SW480 (cell line): ENCODE data around the gene IMPA2.
"Not testable (repeated sequence)": the region's sequence is repeated elsewhere in the genome, so short reads cannot be mapped to it uniquely, and the experiment has no call there.

Source experiments
- DNase-seq: peaks from one replicate; pipeline ENCODE4 v3.0.0-alpha.2; 2016; ENCODE audit warnings: low spot score

Gene IMPA2

DNA sequence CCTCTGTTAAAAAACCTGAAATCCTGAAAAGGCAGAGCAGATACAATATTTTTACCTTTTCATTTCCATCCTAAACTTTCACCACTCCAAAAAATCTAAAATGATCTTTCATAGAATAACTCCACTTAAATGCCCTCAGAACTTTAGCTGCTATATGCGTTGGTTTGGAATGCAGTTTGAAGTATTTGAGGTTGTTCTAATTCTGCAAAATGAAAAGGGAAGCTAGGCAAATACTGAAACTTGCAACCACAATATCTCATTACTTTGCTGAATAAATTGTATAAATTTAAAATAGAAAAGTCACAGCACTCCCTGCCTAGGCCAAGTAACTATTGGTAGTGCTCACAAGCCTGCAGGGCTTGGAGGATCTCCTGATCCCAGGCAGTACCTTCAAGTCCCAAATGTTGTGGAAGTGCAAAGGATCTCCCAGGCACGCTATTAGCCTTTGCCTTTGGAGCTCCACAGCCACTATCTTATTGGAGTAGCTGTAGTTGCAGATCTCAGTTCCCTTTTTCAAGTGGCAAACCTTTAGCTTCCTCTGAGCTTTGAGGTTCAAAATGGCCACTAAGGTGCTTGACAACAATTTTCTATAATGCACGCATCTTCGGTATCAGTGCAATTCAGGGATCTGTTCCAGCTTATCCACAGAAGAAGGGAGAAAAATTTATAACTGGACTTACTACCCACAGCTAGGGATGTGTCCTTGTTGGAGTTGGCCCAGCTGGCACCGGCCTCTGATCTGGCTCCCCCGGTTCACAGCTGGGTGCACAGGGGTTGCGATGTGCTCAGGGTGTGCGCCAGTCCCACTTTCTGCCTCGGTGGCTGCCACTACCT is 68.9 kb downstream of the IMPA2 start:
- DNase-seq, result no peak

DNA sequence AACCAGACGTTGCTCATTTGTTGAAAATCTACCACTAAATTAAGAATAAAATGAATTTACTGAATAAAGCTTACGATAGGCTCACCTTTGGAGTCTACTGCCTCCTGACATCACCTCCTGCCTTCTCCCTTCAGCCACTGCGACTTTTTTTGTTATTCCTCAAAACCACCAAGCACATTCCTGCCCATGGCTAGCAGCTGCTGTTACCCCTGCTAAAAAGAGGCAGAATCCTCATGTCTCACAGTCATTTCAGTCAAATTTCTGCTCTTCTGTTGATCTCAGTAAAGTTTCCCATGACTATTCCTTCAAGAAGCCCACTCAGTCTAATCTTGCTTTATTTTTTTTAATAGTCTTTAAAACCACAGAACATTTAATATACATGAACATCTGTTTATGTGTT is 71.6 kb downstream of the IMPA2 start:
- DNase-seq, result no peak

DNA sequence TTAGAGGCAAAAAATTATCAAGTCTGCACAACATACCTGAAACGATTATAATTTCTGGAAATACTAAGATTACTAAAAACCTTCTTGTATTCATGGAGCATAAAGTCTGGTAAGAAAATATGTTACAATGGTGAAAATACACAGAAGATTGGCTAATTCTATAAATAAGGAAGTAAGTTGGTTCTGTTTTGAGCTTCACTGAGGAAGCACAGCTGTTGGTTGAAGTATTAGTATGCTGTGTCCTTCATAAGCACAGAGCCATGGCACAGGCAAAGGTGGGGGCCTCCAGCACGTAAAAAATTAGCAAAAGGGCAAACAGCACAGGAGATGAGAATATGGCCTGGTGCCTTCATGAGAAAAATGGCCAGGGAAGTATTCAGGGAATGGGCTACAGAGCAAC is 72.0 kb downstream of the IMPA2 start:
- no peak for DNase-seq

DNA sequence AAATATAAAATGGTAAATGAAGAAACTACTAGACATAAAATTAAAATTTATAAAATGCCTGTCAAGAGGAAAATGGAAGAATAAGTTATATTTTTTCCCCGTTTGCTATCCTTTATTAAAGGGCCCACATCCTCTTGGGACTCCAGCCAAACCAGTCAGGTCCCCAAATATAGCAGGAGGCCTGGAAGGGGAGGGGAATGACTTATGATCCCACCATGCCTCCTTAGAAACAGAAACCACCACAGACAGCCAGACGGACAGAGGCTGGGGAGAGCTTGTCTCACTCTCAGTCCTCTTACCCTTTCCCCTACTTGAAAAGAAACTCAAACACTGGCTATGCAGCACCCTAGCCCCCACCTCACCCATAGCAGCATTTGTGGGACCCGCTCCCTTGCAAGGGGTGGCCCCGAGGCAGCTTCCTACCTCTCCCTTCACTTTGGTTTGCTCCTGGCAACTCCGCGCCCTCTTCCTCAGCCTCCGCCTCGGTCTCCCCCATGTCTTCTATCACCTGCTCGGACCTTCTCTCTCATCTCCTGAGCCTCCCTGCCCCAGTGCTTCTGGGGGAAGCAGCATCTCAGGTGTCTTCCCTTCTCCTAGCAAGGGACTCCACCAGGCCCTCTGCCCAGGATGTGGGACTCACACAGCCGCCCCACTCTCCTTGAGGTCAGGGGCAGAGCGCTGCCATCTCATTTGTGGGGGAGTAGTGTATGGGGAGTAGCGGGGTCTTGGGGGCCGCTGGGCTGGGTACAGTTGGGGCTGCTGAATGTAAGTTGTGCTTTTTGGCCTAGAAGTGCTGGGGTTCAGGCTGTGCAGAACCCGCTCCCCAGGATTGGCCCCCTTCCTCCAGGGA is 75.0 kb downstream of the IMPA2 start:
- no peak for DNase-seq

- DNase-seq, result no peak
Observed at GRCh38 chr18:12056884-12057402, 75.6 kb downstream of the IMPA2 start.

DNA sequence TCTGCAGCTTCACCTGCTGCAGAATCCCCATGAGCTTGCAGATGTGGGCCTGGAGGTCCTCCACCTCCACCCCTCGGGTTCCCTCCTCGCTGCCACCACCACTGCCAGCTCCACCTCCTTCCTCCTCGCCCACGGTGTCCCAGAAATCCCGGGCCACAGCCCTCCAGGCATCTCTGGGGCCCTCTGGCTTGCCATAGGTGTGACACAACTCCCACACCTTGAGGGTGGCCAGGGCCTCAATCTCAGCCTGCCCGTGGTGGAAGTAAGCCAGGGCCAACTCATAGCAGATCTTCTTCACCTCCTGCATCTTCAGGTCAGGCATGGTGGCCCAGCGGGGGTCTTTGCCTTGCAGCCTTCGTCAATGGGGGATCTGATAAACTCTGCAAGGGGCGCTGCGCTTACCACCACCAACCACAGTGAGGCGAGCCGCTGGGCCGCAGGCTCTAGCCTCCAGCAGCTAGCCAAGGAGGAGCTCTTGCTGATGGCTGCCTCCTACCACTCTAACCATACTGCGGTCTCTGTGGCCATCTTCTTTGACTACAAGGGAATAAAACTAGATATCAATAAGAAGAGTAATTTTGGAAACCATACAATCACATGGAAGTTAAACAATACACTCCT is 76.2 kb downstream of the IMPA2 start:
- DNase-seq, result no peak

GRCh38 chr18:12059334-12060181 is 78.3 kb downstream of the IMPA2 start:
- DNase-seq, result no peak

DNA sequence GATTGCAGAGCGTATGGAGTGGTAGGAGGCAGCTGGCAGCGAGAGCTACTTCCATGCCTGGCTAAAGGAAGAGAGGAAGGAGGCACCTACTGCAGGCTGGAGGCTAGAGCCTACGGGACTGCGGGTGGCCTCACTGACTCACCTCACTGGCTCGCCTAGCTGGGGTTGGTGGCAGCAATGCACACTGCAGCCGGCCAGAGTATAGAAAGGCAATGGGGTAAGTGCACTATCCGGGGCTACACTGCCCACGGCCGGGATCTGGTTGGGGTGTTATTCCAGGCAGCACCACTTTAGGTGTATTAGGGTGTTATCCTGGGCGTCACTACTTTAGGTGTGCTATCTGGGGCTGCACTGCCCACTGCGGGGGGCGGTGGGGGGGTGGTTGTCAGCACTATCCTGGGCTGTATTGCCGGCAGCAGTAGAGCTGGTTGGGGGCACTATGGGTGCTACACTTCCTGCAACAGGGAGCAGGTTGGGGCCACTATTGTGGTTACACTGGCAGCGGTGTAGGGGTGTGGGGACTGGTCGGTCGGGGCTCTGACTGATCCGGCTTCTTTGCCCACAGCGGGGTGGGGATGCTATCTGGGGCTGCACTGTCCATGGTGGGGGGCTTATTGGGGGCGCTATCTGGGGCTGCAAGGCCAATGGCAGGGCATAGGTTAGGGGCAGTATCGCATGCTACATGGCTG is 79.0 kb downstream of the IMPA2 start:
- peak; percentile 51 for DNase-seq

- DNase-seq, result no peak
Observed at GRCh38 chr18:12061685-12062084, 80.4 kb downstream of the IMPA2 start.

DNA sequence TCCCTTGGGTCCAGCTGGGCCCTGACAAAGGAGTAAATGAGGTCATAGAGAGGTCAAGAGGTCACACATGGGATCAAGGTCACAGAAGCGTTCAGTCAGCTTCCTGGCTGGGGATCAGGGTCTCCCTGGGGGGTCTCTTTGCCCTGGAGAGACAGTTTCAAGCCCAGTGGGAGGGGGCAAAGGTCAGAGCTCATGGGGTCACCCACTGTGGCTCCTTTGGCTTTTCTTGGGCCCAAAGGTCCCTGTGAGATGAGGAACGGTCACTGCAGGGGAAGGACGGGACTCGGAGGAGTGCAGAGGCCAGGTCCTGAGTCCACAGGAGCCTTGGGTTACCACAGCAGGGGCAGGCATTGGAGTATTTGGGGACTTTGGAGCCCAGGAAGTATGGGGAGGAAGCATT is 81.7 kb downstream of the IMPA2 start:
- DNase-seq, result no peak

DNA sequence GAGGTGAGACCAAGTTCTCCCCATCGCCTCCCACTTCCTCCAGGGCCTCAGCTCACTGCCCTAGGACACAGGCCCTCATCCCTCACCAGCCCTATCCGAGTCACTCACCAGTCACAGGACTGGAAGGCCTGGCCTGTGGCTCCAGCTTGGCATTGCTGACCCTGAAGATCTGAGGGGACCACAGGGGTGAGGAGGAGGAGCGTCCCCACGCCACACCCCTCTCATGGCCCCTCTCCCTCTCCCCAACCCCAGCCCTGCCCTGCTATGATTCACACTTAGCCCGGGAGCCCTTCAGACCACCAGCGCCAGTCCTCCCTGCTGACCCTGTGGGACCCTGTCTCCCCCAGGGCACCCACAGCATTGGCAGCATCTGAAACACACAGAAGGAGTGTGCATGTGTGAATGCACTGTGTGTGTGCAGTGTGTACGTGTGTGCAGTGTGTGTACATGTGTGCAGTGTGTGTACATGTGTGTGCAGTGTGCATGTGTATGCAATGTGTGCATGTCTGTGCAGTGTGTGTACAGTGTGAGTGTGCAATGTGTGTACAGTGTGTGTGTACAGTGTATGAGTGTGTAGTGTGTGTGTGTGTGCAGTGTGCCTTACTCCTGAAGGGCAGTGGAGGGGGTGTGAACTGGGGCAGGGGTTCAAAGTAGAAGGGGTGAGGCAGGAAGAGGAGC is 82.9 kb downstream of the IMPA2 start:
- no peak for DNase-seq

- DNase-seq, result no peak
Observed at GRCh38 chr18:12065397-12065796, 84.1 kb downstream of the IMPA2 start.

GRCh38 chr18:12066910-12067511 is 85.7 kb downstream of the IMPA2 start:
- no peak for DNase-seq

DNA sequence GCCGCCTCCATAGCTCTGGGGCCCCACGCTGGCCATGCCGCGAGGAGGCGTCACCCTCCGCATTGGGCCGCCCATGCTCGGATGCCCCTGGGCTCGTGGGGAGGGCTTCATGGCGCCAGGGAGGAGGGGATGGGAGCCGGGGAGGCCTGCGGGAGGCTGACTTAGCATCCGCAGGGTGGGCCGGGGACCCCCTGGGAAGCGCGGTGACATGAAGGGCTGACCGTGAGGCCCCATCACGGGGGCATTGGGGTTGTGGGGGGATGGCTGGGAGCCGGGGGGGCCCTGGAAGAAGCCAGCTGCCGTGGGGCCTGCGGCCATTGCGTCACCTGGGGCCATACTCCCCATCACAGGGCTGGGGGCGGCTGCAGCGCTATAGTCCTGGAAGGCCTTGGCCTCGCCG is 86.4 kb downstream of the IMPA2 start:
- DNase-seq, result no peak

DNA sequence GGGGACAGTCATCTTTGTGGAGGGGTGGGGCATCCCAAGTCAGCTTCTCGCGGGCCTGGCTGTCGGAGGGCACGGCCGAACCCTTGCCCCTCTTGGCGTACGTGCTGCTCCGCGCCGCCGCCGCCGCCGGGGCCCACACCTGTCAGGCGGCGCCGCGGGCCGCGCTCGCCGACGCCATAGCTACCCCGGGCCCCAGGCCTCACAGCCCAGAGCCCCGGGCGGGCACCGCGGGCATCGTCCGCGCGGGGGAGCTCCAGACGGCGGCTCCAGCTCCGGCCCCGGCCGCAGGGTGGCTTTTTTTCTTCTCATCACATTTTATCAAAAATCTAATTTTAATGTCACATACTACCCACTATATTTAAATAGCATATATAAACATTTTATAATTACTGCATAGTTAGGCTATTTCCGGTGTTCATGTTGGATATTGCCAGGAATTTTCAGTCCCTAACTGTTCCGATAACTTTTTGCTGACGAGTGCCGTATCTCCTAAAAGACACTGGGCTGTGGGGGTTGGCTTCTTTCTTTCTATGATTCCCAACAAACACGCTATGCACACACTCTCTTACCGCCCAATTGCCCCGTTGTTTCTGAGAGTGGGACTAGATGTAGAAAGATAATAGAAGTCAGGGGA is 87.1 kb downstream of the IMPA2 start:
- DNase-seq, result not testable (repeated sequence)

DNA sequence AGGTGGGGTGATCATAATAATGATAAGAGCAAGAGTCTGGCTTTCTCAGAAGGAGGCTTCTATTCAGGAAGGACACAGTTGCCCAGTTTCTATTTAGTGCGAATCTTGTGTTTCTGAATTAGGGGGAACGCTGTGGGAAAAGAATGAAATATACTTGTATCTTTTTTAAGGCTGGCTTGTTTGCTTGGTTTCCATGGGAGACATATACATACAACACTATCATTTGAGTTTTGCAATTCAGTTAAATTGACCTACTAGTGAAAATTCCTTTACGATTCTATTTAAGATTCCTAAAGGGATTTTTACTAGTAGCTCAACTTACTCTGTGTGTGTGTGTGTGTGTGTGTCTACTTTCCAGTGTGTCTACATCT is 87.6 kb downstream of the IMPA2 start:
- no peak for DNase-seq

DNA sequence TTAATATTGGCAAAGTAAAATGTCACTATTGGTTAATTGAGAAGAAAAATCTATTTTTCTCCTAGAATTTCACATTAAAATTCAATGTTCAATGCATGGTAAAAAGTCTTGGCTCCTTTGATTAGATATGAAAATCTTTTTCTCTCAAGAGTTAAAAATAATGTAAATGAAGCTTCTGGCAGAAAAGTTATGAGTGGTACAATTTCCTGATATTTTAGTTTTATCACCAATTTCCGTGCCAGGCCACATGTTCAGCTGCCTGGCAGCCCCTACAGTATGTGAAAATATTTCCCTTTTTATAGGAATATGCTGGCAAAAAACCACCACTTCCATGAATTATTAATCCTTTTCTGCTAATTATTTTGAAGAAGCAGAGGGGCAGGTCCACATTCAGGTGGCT is 89.8 kb downstream of the IMPA2 start:
- DNase-seq, result not testable (repeated sequence)

DNA sequence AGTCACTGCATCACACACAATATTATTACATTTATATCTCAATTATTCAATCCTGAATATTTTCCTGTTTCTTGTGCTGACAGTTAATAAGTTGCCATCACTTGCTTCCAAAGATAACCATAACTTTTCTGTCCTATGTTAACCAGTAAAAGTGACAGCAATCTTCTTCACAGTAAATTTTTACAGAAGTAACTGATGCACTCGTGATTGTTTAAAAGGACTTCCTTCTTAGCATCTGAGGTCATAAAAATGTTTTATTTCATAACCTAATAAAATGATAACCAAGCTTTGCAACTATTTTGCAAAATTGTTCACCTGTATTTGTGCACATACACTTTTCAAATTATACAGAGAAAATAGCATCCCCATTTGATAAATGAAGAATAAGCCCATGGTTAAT is 91.7 kb downstream of the IMPA2 start:
- DNase-seq, result no peak

- DNase-seq, result no peak
Observed at GRCh38 chr18:12074736-12075135, 93.4 kb downstream of the IMPA2 start.
